ENCODE data around the gene SMIM3.

DNA sequence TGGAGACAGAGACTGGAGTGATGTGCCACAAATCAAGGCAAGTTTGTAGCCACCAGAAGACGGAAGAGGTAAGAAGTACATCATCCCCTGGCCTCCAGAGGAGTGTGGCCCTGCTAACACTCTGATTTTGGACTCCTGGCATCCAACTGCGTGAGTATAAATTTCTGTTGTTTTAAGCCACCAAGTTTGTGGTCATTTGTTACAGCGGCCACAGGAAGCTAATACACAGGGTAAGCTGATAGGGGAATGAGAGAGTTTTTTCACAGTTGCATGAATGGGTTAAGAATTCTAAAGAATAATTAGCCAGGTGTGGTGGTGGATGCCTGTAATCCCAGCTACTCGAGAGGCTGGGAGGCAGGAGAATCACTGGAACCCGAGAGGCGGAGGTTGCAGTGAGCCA is 25.8 kb downstream of the SMIM3 start:
- TF ChIP-seq CHD2 (IDR thresholded peaks at IDR 0.05; ENCODE audit: low read depth, low read length), result no peak
- TF ChIP-seq ZNF629 (CRISPR knock-in tag; conservative IDR thresholded peaks at IDR 0.05), result no peak
- no peak for TF ChIP-seq STAT5B (CRISPR knock-in tag; IDR thresholded peaks at IDR 0.05)
- TF ChIP-seq KLF6 (CRISPR knock-in tag; IDR thresholded peaks at IDR 0.05), result no peak
- TF ChIP-seq EP300 (IDR thresholded peaks at IDR 0.05; ENCODE audit: low read depth in 2 of 2, low read length in 2 of 2), result no peak
- TF ChIP-seq EP300 (CRISPR knock-in tag; IDR thresholded peaks at IDR 0.05; ENCODE audit: borderline replicate concordance), result no peak
- no peak for TF ChIP-seq ZSCAN30 (CRISPR knock-in tag; IDR thresholded peaks at IDR 0.05)

All from HepG2 (cell line).